Measurements from ENCODE around the gene WDR7. TPM values are rescaled to one million over a fixed set of nuclear protein-coding genes. Genes with fewer than 3 reads are reported as not detected.

The WDR7 gene
- polyA plus RNA-seq, 1 donor: 14.9 TPM

- no peak for DNase-seq
These were observed 432.3 kb downstream of the WDR7 start for GRCh38 chr18:57083485-57083884.

GRCh38 chr18:57084331-57085271, 433.4 kb downstream of the WDR7 start:
- DNase-seq: no peak

- no peak for DNase-seq
These were observed 434.2 kb downstream of the WDR7 start for GRCh38 chr18:57085371-57085770.

- no peak for DNase-seq
These were observed 435.0 kb downstream of the WDR7 start for GRCh38 chr18:57086163-57086562.

Other genes with a start within 250 kb of the WDR7 start
- gene TXNL1, start 12.8 kb upstream of the WDR7 start, polyA plus RNA-seq (ENCODE audit: insufficient read length): 118 TPM

Measured in left kidney (tissue), 2 donors.